DMS 273 treated with DMSO at 0.1 percent for 48 hours (cell line): ENCODE data around the gene CDH18.
A peak's percentile ranks its signal among the peaks of the same experiment; 100 is the strongest.

Experiments
- DNase-seq: peaks from one replicate; lab custom pipeline; 2025; lab: John Stamatoyannopoulos, UW

The CDH18 gene

GRCh38 chr5:19733612-19734495, 254.1 kb downstream of the CDH18 start:
- no peak for DNase-seq

- DNase-seq: no peak
These were observed 259.4 kb downstream of the CDH18 start for GRCh38 chr5:19728571-19728970.

DNA sequence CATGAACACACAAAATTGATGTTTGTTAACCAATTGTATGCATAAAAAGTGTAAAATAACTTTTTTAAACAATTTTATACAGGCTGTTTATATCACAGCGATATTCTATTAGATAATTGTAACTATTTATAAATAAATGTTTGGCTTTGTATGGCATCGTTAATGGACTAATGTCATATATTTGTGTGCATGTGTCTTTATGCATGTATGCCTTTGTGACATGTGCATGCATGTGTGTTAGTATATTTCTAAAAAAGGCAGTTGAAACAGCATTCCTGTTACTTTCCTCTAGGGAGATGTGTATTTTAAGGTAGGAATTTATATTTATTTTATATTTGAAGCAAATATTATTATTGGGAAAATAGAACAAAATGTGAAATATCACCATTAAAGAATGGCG, 268.9 kb downstream of the CDH18 start:
- no peak for DNase-seq

- DNase-seq: no peak
These were observed 274.3 kb downstream of the CDH18 start for GRCh38 chr5:19713740-19714139.

DNA sequence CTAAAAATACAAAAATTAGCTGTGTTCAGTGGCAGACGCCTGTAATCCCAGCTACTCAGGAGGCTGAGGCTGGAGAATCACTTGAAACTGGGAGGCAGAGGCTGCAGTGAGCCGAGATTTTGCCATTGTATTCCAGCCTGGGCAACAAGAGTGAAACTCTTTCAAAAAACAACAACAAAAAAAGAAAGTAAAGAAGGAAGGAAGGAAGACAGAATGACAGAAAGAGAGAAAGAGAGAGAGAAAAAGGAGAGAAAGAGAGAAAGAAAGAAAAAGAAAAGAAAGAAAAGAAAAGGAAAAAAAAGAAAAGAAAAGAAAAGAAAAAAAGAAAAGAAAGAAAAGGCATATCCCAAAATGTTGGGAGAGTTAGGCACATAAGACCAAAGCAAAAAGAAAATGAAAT, 278.6 kb downstream of the CDH18 start:
- DNase-seq: no peak

DNA sequence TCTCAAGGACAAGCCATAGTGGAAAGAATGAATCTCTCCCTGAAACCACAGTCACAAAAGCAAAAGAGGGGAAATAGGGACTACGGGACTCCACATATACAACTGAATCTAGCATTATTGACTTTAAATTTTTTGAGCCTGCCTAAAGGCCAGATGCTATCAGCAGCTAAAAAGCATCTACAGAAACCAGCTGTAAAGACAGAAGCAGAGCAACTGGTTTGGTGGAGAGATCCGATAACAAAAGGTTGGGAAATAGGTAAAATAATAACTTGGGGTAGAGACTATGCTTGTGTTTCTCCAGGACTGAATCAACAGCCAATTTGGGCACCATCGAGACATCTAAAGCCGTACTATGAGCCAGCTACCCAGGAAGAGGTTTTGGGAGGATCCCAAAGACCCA, 281.2 kb downstream of the CDH18 start:
- no peak for DNase-seq

DNA sequence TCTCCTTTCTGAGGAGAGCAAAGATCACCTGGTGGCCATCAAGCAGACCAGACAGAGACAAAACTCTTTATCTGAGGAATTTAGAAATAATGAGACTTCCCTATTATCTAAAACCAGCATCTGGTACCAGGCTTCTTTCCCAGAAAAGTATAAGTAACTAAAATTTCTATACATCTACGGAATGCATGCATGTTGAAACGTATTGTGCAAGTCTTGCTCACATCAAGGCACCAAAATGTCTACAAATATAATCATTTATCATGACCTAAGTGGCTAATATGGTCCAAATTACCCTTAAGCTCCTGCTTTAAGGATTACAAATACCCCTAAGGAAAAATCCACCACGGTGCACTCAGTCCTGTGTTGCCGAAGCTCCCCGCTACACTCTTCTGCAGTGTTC, 286.3 kb downstream of the CDH18 start:
- no peak for DNase-seq

DNA sequence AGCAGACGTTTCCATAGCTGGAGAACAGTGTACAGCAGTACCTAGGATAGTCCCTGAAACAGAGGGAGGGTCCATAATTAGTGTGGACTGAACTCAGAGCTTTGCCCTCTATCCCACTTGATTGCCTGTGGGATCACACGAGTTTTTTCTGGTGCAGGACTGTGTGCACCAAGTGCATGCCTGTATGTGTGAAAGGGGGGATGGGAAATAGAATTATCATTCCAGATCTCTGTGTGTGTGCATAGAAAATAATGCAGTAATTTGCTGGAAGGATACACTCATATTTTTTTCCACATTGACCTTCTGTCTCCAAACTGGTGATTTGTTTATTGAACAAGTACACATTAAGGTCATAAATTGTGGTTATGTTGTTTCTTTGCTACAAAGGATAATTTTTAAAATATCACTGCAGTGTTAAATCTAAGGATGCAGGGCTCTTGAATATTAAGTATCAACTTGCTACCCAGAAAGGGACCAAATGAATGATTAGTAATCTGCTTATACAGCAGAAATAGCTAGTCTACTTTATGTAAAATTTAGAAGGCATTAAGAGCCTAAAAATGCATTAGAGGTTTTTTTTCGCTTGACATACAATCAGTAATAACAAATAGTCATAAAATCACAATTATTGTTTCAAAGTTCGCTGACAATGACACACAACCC, 292.9 kb downstream of the CDH18 start:
- no peak for DNase-seq

DNA sequence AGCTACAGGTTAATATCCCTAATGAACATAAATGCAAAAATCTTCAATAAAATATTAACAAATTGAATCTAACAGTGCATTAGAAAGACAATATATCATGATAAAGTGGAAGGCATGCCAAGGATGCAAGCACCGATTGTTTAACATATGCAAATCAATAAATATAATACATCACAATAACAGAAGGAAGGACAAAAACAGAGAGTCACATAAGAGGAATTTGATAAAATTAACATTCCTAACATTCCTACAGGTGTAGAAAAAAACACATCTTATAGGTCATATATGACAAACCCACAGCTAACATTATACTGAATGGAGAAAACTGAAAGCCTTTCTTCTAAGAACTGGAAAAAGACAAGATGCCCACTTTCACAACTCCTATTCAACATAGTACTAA, 297.0 kb downstream of the CDH18 start:
- DNase-seq: no peak

DNA sequence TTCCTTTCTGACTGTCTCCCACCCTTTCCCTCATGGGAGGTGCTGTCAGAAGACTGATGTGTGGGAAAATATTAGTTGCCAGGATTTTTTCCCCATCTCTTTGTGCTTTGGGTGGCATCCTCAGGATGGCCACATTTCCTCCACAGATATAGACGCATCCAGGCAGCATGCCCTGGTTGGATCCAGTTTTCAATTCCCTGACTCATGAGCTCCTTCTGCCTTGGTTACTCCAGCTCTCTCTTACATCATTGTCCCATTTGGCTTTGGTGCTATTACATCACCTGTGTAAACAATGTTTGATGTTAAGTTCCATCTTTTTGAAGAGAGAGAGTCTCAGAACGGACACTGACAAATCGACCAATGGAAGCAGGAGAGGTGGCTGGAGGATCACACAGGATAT, 302.5 kb downstream of the CDH18 start:
- no peak for DNase-seq

DNA sequence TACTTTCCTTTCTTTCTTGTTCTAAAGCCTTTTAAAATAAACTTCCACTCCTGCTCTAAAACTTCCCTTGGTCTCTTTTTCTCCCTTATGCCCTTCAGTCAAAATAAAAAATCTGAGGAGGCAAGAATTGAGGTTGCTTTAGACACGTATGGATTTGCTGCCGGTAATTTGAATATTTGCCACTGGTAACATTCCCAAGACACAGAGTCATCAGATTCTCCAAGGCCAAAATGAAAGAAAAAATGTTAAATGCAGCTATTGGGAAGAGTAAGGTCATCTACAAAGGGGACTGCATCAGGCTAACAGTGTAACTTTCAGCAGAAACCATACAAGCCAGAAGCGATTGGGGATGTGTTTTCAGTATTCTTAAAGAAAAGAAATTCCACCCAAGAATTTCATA, 311.1 kb downstream of the CDH18 start:
- DNase-seq: no peak

DNA sequence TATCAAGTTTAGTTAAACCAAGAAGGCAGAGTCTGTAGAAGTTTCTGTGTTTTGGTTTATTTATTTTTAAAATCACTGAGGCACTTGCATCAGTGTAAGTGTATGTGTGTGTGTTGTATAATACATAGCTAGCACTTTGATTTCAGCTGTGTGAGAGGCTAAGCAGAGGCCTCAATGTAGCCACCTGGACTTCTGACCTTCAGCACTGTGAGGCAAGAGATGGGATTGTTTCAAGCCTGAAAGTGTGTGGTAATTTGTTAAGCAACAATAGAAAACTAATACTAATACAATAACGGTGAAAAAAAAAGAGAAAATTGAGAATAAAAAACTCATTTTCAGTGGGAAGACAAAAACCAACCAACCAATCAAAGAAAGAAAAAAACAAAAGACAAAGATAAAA, 327.3 kb downstream of the CDH18 start:
- no peak for DNase-seq

DNA sequence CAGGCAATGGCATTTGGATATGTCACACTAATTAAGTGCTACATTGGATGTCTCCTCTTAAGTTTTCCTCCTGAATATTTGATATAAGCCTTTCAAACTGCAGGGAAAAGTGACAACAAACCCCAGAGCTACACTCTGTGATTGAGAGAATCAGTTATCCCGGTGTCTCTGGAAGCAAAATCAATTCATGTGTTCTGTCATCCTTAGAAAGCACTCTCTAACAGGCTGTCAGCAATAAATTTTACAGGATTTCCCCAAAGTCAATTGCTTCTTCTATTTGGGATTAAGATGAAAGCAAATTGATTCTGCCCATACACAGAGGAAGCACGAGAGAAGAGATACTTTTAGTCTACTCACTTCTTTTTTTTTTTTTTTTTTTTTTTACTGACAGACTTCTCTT, 332.4 kb downstream of the CDH18 start:
- no peak for DNase-seq

- no peak for DNase-seq
These were observed 349.5 kb downstream of the CDH18 start for GRCh38 chr5:19638461-19638860.

- no peak for DNase-seq
These were observed 357.1 kb downstream of the CDH18 start for GRCh38 chr5:19630876-19631275.

DNA sequence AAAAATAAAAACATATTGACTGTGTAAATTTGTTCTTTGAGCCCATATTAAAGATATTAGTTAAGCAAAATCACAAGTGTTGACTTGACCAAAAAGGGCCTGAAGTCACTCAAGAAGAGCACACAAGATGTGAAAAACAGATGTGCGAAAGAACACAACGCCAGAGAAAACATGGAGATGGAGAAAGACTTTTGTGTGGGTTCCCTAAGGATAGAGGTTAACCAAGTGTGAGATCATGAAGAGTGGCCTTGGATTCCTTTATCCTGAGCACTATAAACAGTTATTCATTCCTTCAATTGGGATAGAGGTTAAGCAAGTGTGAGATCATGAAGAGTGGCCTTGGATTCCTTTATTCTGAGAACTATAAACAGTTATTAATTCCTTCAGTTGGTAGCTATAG, 361.8 kb downstream of the CDH18 start:
- DNase-seq: no peak

DNA sequence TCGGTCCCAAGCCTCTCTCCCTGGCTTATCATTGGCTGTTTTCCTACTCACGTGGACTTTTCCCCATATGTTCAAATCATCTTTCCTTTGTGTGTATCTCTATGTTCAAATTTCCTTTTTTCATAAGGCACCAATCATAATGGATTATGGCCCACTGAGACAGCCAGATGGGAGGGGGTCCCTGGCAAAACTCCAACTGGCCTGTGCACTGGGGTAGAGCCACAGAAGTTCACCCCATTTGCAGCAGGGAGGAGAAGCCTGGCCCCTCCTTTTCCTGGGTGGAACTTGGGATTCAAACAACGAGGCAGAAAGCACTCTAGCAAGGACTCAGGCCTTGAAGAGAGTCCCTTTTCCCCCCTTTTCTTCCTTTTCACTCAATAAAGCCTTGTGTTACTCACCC, 362.4 kb downstream of the CDH18 start:
- DNase-seq: no peak

DNA sequence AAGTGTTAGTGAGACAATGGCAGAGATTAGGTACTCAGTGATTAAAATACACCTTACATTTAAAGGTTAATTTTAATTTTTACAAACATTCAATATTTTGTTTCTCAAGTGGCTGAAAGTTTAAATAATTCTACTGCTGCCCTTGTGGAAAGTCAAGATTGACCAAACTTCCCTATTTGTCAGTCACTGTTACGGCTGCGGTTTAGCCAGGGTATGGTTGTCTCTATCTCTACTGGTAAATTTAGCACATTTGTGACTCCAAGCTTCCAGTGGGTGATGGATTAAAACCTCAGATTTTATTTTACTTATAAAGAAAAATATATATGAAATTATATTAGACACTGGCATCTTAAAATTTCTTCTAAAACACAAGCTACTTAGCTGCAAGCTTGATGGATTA, 368.4 kb downstream of the CDH18 start:
- DNase-seq: no peak

DNA sequence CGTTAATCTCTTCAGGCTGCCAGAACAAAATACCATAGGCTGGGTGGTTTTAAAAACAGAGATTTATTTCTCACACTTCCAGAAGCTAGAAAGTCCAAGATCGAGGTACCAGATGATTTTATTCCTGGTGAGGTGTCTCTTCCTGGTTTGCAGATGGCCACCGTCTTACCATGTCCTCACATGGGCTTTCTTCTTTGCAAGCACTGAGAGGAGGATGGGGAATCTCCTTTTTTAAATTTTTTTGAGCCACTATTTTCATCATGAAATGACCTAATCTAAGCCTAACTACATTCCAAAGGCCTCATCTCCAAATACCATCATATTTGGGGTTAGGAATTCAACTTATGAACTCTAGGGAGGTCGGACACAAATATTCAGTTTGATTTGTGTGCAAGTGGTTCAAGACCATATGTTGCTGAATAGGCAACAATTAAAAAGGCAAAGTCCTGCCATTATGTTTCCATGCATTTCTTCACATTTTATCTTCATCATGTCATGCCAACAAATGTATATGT, 371.2 kb downstream of the CDH18 start:
- DNase-seq: no peak

GRCh38 chr5:19615661-19616060, 372.3 kb downstream of the CDH18 start:
- no peak for DNase-seq

DNA sequence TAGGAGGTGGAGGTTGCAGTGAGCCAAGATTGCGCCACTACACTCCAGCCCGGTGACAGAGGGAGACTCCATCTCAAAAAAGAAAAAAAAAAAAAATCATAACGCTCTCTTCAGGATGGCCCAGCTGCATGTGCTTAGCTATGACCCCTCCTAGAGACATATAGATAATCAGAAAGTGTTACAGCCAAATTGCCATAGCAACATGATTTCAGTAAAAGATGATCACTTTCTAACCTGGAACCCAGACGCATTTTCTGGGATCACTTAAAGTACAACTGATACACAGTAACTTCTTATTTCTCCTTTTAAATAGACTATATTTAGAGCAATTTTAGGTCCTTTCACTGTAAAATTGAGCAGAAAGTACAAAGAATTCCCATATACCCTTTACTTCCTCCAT, 372.9 kb downstream of the CDH18 start:
- DNase-seq: no peak

GRCh38 chr5:19608444-19609002, 379.5 kb downstream of the CDH18 start:
- DNase-seq: peak; percentile 11

GRCh38 chr5:19605846-19606407, 382.1 kb downstream of the CDH18 start:
- no peak for DNase-seq
